Activated T-cell treated with anti-CD3 and anti-CD28 coated beads for 24 hours (primary cell): ENCODE measurements around the gene OTUD3.

Experiments used
- DNase-seq: peaks from one replicate; pipeline ENCODE4 v3.0.0-alpha.2; 2020; ENCODE audit warnings: low read depth

Gene OTUD3

DNA sequence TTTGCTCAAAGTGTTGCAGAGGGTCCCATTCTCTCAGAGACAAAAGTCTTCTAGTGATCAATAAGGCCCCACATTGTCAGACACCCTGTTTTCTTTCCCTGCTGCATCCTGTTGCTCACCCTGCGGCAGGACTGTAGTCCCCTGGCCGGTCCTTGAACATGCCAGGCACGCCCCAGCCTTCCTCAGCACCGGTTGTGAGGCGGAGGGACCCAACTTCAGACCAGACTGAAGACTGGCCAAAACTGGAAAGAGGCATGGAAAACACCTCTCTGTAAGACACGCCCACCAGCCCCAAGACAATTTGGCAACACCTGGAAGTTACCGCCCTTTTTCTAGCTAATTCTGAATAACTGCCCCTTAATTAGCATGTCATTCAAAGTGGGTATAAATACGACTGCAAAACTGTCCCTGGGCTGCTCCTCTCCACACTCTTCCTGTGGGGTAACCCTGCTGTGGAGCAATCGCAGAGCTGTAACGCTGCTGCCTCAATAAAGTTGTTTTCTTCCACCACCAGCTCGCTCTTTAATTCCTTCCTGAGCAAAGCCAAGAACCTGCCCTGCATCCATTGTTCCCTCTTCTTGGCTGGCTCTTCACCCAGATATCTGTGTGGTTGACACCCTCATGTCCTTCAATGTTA is 73.5 kb downstream of the OTUD3 start:
- no peak for DNase-seq

DNA sequence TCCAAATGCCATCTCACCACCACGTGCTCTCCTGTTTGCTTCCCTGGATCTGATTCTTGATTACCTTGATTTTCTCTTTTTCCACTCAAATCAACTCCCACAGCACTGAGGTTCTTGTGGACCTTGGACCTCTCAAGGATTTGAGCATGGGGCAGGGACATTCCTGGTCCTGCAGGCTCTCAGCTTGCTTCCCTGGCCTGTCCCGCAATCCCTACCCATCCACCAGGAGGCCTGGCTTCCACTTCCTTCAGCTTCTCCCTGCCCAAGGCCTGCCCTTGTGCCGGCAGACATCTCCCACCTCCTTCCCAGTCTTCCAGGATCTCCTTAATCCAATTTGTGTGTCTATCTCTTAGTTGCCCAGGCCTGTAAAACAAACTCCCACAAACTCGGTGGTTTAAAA is 75.6 kb downstream of the OTUD3 start:
- no peak for DNase-seq

DNA sequence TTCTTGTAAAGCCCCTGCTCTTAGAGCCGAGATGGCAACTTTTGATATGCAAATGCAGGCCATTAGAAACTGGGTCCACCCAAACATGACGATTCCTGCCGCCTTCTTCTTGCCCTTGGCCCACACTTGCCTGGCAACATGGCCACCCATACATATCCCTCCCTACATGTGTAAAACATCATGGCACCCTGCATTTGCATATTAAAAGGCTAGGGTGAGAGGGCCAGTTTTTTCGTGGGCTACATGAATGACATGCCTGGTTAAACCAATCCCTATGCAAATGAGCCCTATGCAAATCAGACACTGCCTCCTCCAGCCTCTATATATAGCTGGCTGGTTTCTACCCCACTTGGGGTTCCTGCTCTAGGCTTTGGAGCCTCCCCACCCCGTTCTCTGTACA is 78.4 kb downstream of the OTUD3 start:
- DNase-seq, result no peak
